Upper lobe of left lung (tissue), 6 donors: ENCODE measurements around the gene IL16. TPM values are rescaled to one million over a fixed set of nuclear protein-coding genes. Genes with fewer than 3 reads are reported as not detected.

Experiments used
- ATAC-seq, 2 donors: fragments of 200-7000 bp; cut with Tn5 transposase; one replicate each; pipeline ENCODE4 v1.9.1; 2022; ENCODE audit warnings: mild to moderate bottlenecking in 2 of 2, moderate library complexity in 2 of 2; ENCODE audit not compliant: low FRiP score in 2 of 2
- DNase-seq, 2 donors: peaks; one replicate each; pipeline ENCODE4 v3.0.0-alpha.2; 2019 to 2020
- H3K27ac ChIP-seq, 4 donors: fragments of 200-600 bp; sonication (generic); one replicate each; pipeline ENCODE4 v1.5.1; 2016 to 2019
- H3K27me3 ChIP-seq, 4 donors: fragments of 200-600 bp; sonication (generic); one replicate each; pipeline ENCODE4 v1.5.1; 2017 to 2019
- H3K36me3 ChIP-seq, 4 donors: fragments of 200-600 bp; sonication (generic); one replicate each; pipeline ENCODE4 v1.5.1; 2016 to 2019
- H3K4me1 ChIP-seq, 4 donors: fragments of 200-600 bp; sonication (generic); one replicate each; pipeline ENCODE4 v1.5.1; 2018 to 2019
- H3K4me3 ChIP-seq, 4 donors: fragments of 200-600 bp; sonication (generic); one replicate each; pipeline ENCODE4 v1.5.1; 2017 to 2019; ENCODE audit warnings: mild to moderate bottlenecking in 2 of 4, moderate library complexity in 1 of 4
- H3K9me3 ChIP-seq, 4 donors: fragments of 200-600 bp; sonication (generic); one replicate each; pipeline ENCODE4 v1.5.1; 2018 to 2019
- EP300 ChIP-seq, 4 donors: sonication (generic); formaldehyde crosslinking; IDR thresholded peaks; one replicate each; pipeline ENCODE4 v1.5.1; 2017; ENCODE audit warnings: antibody characterized with exemption in 4 of 4, control low read depth in 2 of 4
- POLR2A ChIP-seq, 4 donors: fragments of 450-650 bp; IDR thresholded peaks; one replicate each; pipeline ENCODE4 v1.5.1; 2016 to 2017; ENCODE audit warnings: antibody characterized with exemption in 4 of 4, mild to moderate bottlenecking in 2 of 4
- POLR2AphosphoS5 ChIP-seq, 2 donors: sonication (generic); formaldehyde crosslinking; IDR thresholded peaks; one replicate each; pipeline ENCODE4 v1.5.1; 2017; ENCODE audit warnings: antibody characterized with exemption in 2 of 2
- WGBS, 2 donors: methylation state at CpG; one replicate each; pipeline ENCODE4 v1.1.5; 2017 to 2018; 5-methylcytosine and 5-hydroxymethylcytosine counted together
- total RNA-seq, 6 donors: library from RNA; depleted of rRNA in 4 of 6; stranded (reverse); fragments of >200 nt in 4 of 6; gene quantifications; one replicate each; pipeline versions ENCODE4 v1.1.0 to v1.2.1, GENCODE V29; 2016 to 2021
- TF ChIP-seq, protein P1 (sequence below), 6 experiments: fragments of 450-650 bp in 4 of 6; fragments of 200-600 bp in 2 of 6; sonication (generic) in 2 of 6; IDR thresholded peaks; one replicate each; pipeline ENCODE4 v1.5.1; 2016 to 2019; ENCODE audit warnings: antibody characterized with exemption in 6 of 6
- donor health status: DM: no; HTN: no; CAD: no; lungs with moderate emphysema.
- donor health status: DM: no; HTN: yes; CAD: no; lungs with severe emphysema.

IL16 gene
- total RNA-seq, 6 donors from 2014 or later, result 18.9 to 102 (median 31.8) TPM

DNA sequence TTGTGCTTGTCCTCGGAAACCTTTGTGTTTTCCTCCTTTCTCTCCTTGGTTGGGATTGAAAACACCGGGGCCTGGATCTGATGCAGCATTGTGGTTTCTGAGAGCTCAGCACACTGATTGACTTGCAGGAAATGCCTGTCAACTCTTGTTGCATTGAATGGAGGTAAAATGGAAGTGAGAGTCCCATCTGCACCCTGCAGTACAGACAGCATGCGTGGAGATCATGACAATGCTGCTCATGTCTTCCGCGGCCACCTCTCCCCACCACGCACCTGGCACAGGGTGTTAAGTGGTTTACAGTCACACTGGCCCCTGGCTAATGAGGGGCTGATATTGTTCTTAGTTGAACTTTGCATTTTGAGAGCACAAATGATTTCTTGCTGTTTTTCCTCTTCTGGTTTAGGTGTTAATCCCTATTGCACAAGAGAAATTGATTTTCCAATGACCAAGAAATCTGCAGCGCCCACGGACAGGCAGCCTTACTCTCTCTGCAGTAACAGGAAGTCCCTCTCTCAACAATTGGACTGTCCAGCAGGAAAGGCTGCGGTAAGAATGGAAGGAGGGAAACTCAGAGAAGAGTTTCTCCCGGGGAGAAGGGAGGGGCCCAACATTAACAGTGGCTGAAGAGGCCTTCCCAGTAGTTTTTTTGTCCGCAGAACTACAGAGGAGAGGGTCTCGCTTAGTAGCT lies 68.7 kb downstream of the IL16 start:
- no peak for TF ChIP-seq POLR2A (IDR thresholded peaks at IDR 0.05)
- TF ChIP-seq EP300 (IDR thresholded peaks at IDR 0.05), result no peak
- DNase-seq, result no peak
- Histone ChIP-seq H3K4me3 (peak overlapping the region in 2 of 4 donors; percentile 14 to 25), H3K27me3 (no peaks in the 10 kb centered on the region), H3K27ac (peak overlapping the region in 2 of 4 donors; percentile 2 to 16), H3K36me3 (peaks cover 0 to 21% (median 1%) of the 10 kb centered on the region in 4 donors), H3K4me1 (peaks cover 14 to 22% (median 17%) of the 10 kb centered on the region in 4 donors), H3K9me3 (no peaks in the 10 kb centered on the region)
- WGBS, 2 donors, result 19 to 30% methylated on average over 11 to 12 of the region's 12 CpGs
- peak in 1 of 2 donors; percentile 36 for ATAC-seq

DNA sequence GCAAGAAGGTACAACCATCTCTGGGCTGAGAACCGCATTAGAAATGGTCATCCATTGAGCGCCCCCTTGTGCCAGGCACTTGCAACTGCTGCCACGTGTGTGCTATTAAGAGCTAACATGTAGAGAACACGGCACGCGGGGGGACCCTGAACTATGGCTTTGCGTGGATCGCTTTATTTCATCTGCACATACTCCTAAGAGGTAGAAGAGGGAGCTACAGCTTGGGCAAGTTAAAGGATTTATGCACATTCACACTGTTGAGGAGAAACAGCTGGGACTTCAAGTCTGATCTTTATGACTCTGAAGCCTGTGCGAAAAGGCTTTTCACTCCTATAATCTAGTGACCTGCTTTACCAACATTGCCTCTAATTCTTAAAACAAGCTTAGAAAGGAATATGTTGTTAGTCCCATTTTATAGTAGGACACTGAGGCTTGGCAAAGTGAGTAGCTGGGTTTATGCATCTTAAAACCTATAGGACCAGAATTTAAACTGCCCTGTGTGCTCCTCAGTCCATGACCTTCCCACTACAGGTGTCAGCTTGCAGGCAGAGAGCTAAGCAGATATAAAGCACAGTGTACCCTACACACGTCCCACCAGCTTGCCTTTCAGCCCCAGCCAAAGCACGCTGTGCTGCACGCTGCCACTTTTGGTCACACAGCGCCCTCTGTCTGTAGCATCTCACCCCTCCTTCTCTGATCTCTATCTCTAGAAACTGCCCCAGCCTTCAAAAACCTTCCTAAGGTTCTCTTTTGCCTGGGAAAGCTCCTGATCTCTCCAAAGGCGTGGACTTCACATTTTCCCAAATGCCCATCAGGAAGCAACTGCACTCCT lies 69.5 kb downstream of the IL16 start:
- Histone ChIP-seq H3K4me3 (peak overlapping the region in 2 of 4 donors; percentile 14 to 25), H3K4me1 (peaks cover 14 to 22% (median 17%) of the 10 kb centered on the region in 4 donors), H3K27ac (peak overlapping the region in 1 of 4 donors; percentile 16), H3K27me3 (no peaks in the 10 kb centered on the region), H3K9me3 (no peaks in the 10 kb centered on the region), H3K36me3 (peaks cover 0 to 27% (median 1%) of the 10 kb centered on the region in 4 donors)
- ATAC-seq (peak; percentile 92 to 95), DNase-seq (peak in 1 of 2 donors; percentile 85)
- 5 to 9% methylated on average over 14 of the region's 14 CpGs for WGBS, 2 donors
- TF ChIP-seq, protein P1, sequence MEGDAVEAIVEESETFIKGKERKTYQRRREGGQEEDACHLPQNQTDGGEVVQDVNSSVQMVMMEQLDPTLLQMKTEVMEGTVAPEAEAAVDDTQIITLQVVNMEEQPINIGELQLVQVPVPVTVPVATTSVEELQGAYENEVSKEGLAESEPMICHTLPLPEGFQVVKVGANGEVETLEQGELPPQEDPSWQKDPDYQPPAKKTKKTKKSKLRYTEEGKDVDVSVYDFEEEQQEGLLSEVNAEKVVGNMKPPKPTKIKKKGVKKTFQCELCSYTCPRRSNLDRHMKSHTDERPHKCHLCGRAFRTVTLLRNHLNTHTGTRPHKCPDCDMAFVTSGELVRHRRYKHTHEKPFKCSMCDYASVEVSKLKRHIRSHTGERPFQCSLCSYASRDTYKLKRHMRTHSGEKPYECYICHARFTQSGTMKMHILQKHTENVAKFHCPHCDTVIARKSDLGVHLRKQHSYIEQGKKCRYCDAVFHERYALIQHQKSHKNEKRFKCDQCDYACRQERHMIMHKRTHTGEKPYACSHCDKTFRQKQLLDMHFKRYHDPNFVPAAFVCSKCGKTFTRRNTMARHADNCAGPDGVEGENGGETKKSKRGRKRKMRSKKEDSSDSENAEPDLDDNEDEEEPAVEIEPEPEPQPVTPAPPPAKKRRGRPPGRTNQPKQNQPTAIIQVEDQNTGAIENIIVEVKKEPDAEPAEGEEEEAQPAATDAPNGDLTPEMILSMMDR (IDR thresholded peaks at IDR 0.05), result peak; percentile 81 to 89 (median 86)
- TF ChIP-seq POLR2A (IDR thresholded peaks at IDR 0.05) (no peak), EP300 (IDR thresholded peaks at IDR 0.05) (no peak)

DNA sequence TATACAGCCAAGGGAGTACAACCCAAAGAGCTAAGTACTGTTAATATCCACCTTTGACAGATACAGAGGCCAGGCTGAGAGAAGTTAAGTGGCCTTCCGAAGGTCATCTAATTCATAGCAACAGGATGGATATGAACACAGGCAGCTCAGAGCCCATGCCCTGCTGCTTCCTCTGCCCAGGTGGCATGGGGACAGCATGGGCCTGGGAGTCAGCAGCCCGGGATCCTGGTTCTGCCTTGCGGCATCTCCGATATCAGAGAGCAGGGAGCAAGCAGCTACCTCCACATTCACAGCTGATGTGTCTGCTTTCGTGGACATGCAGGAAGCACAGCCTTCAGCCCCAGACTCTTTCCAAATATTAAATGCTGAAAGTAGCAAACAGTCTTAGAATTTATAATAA lies 71.7 kb downstream of the IL16 start:
- no peaks in the 10 kb centered on the region for H3K9me3 ChIP-seq
- H3K36me3 ChIP-seq, result peaks cover 0 to 32% (median 1%) of the 10 kb centered on the region in 4 donors
- 94 to 97% methylated on average over 5 of the region's 5 CpGs for WGBS, 2 donors
- H3K4me1 ChIP-seq, result peaks cover 14 to 22% (median 17%) of the 10 kb centered on the region in 4 donors
- H3K4me3 ChIP-seq, result no peak overlapping the region
- H3K27me3 ChIP-seq, result no peaks in the 10 kb centered on the region
- DNase-seq (peak in 1 of 2 donors; percentile 35), ATAC-seq (no peak)
- no peak overlapping the region for H3K27ac ChIP-seq
- TF ChIP-seq POLR2AphosphoS5 (IDR thresholded peaks at IDR 0.05) (no peak), POLR2A (IDR thresholded peaks at IDR 0.05) (no peak), EP300 (IDR thresholded peaks at IDR 0.05) (no peak)
- TF ChIP-seq, protein P1 (IDR thresholded peaks at IDR 0.05), result no peak

DNA sequence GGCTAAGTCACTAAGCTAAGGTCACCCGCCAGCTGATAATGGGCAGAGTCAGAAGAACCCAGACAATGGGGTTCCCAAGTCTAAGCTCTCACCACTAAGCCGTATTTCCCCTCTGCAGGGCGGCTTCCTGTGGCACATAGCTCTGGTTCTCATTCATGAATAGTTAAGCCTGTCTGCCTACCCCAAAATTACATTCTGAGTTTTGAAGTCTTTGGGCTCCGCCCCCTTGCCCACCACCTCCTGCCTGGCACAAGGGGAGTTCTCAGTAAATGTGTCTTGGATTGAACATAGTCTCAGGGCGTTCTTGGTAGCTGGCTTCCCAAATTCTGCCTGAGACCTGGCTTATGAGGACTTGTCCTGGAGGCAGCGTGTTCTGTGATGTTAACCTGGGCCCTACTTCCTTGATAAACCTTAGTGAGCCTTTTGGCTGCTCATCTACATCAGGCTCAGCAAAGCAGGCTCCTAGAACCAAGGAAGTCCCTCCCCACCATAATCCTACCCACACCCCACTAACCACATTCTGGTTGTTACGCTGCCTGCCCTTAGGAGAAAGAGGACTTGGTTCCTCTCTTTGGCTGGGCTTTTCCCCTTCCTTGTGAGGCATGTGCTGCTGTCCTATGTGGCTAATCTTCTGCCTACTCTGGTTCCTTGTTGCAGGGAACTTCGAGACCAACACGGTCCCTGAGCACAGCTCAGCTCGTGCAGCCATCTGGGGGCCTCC lies 72.4 kb downstream of the IL16 start:
- no peak for DNase-seq
- Histone ChIP-seq H3K4me1 (peaks cover 14 to 17% (median 17%) of the 10 kb centered on the region in 4 donors), H3K36me3 (peaks cover 0 to 35% (median 3%) of the 10 kb centered on the region in 4 donors), H3K9me3 (no peaks in the 10 kb centered on the region), H3K27me3 (no peaks in the 10 kb centered on the region), H3K27ac (no peak overlapping the region), H3K4me3 (no peak overlapping the region)
- no peak for TF ChIP-seq POLR2A (IDR thresholded peaks at IDR 0.05)
- TF ChIP-seq EP300 (IDR thresholded peaks at IDR 0.05), result no peak
- no peak for ATAC-seq
- WGBS, 2 donors, result 79 to 88% methylated on average over 7 to 10 of the region's 10 CpGs

DNA sequence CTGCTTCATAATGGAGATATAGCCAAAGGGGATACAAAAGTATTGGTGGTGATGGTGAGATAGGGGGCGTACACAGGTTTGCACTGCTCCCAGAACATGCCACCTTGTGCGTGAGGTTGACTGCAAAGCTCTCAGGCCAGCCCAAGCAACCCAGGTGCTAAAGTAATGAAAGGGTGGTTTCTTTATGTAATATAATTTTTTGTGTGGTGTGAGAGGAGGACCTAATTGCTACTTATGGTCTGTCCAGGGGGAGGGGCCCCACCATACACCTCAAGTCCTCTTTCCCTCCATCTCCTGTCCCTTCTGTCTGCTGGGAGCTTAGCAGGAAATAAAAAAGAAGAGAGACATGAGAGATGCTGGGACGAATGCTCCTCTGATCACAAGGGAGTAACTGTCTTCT lies 73.5 kb downstream of the IL16 start:
- Histone ChIP-seq H3K4me3 (no peak overlapping the region), H3K4me1 (peaks cover 15 to 17% (median 16%) of the 10 kb centered on the region in 4 donors), H3K36me3 (peaks cover 0 to 39% (median 3%) of the 10 kb centered on the region in 4 donors), H3K27me3 (no peaks in the 10 kb centered on the region), H3K9me3 (no peaks in the 10 kb centered on the region), H3K27ac (no peak overlapping the region)
- DNase-seq, result no peak
- 80 to 83% methylated on average over 3 of the region's 3 CpGs for WGBS, 2 donors
- no peak for TF ChIP-seq POLR2AphosphoS5 (IDR thresholded peaks at IDR 0.05)
- TF ChIP-seq POLR2A (IDR thresholded peaks at IDR 0.05), result no peak
- no peak for TF ChIP-seq EP300 (IDR thresholded peaks at IDR 0.05)
- TF ChIP-seq, protein P1 (IDR thresholded peaks at IDR 0.05), result no peak
- ATAC-seq, result no peak
